Adipose tissue (tissue), 3 donors: ENCODE results near the gene CCNJL. TPM values are rescaled to one million over a fixed set of nuclear protein-coding genes. Genes with fewer than 3 reads are reported as not detected.
"Not testable (repeated sequence)": the region's sequence is repeated elsewhere in the genome, so short reads cannot be mapped to it uniquely, and the experiment has no call there.

Source experiments
- H3K27ac ChIP-seq: one replicate; pipeline ENCODE4 v1.5.1; 2013; ENCODE audit warnings: low read depth, low read length
- WGBS, 3 donors: extraction: QIAGEN DNeasy Blood & Tissue Kit; methylation state at CpG; one replicate each; pipeline ENCODE4 v1.1.7; 2013; 5-methylcytosine and 5-hydroxymethylcytosine counted together
- polyA plus RNA-seq, 3 donors: library from polyadenylated mRNA; stranded (reverse); fragments of 200-250 nt; gene quantifications; one replicate each; pipeline ENCODE4 v1.2.3, GENCODE V29; 2013
- donor health status: healthy with polysubstance abuse.
- donor health status: Bipolar disorder and iron deficiency.
- donor health status: healthy.

CCNJL gene
- polyA plus RNA-seq, 3 donors = 0.09 to 1.3 (median 0.89) TPM

DNA sequence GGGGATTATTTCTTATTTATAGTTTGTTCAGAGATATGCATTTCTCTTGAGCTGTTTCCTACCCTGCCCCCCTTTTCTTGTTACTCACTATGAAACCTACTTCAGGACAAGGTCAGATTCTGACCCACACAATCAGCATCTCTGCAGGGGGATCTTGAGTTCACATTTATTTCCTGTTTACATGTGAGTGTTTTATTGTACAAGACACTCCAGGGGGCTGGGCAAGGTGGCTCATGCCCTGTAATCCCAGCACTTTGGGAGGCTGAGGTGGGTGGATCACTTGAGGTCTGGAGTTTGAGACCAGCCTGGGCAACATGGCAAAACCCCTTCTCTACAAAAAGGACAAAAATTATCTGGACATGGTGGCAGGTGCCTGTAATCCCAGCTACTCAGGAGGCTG, 28.1 kb upstream of the CCNJL start:
- not testable (repeated sequence) for H3K27ac ChIP-seq

DNA sequence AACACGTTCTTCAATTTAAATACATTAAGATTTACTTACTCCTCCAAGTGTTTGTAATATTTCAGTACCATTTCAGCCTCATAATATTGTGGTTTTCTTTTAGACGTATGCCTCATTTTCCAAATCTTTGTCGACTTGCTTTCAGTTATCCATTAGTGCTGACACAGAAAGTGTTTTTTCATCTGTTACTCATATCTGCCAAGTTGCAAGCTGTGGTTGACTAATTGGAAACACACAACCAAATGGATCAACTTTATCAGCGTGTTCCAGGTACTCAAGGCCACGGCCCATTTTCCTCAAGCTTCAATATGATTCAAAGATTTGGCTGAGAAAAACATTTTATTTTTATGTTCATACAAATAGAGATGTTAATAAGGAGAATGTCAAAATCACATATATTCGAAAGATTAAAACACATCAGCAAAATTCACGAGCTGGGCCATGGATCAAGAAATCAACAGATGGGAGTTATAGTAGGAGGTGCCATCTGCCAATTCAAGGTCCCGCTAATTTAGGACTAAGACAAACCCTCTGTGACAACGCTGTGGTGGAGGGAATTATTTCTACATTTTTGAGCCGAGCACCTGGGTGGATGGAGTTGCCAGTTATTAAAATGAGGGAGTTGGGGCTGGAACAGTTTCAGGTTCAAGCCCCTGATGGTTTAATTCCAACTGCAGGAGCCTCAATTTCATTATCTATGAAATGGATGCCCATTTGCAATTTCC, 27.2 kb upstream of the CCNJL start:
- 52 to 85% (median 79%) methylated on average over 10 of the region's 10 CpGs for WGBS, 3 donors

DNA sequence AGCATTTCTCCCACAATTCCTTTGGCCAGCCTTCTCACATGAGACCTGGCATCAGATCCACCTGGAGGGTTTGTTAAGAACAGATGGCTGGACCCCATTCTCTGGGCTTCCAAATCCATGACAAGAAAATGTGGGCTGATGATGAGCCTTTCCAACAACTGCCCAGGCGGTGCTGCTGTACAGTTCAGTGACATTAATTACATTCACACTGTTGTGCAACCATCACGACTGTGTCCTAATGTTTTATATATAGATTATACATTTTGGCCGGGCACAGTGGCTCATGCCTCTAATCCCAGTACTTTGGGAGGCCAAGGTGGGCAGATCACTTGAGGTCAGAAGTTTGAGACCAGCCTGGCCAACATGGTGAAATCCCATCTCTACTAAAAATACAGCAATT, 22.4 kb upstream of the CCNJL start:
- not testable (repeated sequence) for H3K27ac ChIP-seq
- WGBS, 3 donors = 73 to 81% (median 76%) methylated on average over 3 of the region's 3 CpGs

More for the DNA sequence above, 27.2 kb upstream of the CCNJL start:
- no peak overlapping the region for H3K27ac ChIP-seq

DNA sequence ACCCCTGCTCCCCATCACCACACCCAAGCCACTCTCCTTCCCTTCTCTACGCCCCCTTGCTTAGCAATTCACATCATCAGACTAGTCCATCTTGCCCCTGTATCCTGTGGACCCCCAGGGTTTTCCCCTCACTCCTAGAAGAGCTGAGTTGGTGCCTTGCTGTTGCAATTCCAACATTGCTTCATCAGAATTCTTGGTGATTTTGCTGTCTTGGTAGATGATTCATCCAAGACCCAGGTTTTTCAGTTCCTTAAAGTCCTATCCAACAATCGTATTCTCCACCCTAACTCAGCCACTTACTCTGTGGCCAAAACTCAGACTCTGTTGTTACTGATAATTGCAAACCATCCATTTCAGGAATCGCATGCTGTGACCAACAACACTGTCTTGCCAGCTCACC, 21.4 kb upstream of the CCNJL start:
- no peak overlapping the region for H3K27ac ChIP-seq
- WGBS, 3 donors = 63 to 86% (median 76%) methylated on average over 3 of the region's 3 CpGs

DNA sequence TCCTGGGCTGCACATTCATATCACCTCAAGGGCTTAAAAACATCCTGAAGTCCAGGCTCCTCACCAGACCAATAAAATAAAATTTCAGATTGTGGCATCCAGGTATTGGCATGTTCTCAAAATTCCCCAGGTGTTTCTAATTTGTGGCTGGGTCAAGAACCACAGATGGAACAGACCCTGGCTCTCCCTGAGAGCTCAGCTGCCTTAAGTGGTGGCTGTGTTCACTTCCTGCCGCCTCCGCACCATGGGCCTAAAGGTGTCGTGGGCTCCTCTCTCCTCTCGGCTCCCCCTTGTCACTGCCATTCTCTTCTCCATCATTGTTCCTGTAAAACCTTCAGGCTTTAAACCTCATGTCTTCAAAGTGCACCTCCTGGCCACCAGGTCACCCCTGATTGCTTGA, 17.8 kb upstream of the CCNJL start:
- WGBS, 3 donors = 78 to 83% (median 80%) methylated on average over 4 of the region's 4 CpGs
- no peak overlapping the region for H3K27ac ChIP-seq

DNA sequence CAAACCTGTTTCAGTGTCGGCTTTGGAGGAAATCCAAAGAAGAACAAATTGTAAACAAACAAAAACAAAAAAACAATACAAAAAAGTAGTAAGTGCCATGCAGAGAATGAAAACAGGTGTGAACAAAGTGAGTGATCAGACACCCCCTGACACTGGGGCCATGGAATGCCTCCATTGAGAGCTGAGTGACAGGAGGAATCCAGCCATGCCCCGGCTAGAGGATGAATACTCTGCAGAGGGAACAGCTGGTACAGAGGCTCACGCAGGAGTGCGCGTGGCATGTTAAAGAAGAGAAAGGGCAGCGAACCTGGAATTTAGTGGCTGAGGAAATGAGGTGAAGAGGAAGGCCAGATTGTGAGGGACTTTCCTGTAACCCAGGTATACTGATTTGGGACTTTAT, 15.5 kb upstream of the CCNJL start:
- H3K27ac ChIP-seq = no peak overlapping the region
- 67 to 88% (median 83%) methylated on average over 6 of the region's 6 CpGs for whole genome bisulfite sequencing, 3 donors

DNA sequence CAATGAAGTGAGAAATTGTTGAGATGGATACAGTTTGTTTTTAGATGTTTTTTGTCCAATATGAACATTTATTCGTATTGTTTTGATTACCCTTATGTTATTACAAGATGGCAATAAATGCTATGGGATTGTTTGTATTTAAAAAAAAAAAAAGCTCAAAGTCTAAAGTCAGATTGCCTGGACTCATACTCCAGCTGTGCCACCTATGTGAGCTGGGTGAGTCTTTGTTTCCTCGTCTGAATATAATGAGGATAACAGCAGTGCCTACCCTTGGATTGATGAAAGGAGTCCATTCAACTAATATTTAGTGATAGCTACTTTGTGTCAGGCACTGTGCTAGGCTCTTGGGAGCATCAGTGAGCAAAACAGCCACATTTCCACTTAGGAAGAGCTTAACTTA, 14.6 kb upstream of the CCNJL start:
- WGBS, 3 donors = 71 to 88% (median 84%) methylated on average over 2 of the region's 2 CpGs
- H3K27ac ChIP-seq = no peak overlapping the region

DNA sequence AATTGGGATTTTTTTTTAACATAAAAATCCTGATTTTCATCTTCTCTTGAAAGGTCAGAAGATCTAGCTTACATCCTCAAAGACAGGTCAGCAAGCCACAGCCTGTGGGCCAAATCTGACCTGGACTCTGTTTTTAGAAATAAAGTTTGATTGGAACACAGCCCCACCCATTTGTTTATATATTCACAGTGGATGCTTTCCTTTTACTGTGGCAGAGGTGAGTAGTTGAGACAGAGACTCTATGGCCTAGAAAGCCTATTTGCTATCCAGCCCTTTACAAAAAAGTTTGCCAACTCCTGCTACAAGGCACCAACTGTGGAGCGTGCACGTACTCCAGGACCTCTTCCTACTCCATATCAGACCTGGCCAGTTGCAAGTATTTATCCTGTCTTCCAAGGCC, 13.4 kb upstream of the CCNJL start:
- no peak overlapping the region for H3K27ac ChIP-seq
- WGBS, 3 donors = 81 to 89% (median 88%) methylated on average over 2 of the region's 2 CpGs

DNA sequence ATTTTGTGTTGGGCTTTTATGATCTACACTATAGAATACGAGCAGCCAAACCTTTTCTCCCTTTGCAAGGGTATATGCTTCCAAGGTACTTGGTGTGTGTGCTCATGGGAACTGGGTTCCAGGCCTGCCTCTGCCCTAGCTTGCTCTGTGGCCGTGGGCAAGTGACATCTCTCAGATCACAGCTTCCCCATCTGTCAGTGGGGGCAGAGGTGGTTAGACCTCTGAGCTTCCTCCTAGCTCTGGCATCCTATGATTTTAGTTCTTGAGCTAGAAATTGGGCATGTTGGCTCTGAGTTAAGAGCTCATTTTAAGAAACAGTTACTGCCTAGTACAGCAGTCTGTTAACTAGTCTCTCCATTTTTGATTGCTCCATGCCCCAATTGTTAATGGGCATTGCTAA, 12.5 kb upstream of the CCNJL start:
- WGBS, 3 donors = 61 to 76% (median 64%) methylated on average over 2 of the region's 2 CpGs
- H3K27ac ChIP-seq = no peak overlapping the region

DNA sequence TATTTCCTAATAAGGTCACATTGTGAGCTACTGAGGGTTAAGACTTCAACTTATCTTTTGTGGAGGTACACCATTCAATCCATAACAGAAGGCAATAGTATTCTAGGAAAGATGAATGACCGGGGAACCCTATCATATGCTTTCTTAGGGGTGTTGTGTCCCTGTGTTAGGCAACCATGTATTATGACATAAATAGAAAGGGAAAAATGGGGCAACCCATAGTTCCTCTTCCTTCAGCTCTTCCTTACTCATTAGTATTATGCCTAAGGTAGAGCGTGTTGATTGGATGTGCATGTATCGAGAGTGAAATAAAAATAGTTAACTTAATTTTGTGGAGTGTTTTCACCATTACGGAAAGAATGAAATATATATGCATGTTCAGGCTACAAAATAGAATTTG, 6.0 kb upstream of the CCNJL start:
- WGBS, 3 donors = 66 to 94% (median 74%) methylated on average over 4 of the region's 4 CpGs
- H3K27ac ChIP-seq = no peak overlapping the region

DNA sequence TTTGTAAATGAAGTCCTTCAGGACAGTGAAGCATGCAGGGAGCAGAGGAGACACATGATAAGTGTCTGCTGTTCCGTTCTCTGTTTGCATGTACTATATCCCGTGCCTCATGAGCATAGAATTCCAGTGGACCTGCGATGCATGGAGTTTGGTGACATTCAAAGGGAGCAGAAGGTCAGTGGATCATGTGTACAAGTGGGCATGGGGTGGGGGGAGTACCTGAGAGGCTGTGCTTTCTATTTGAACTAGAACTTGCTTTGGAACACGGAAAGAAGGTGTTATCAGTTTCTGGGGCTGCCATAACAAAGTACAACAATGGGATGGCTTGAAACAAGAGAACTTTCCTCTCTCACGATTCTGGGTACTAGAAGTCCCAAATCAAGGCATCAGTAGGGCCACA, 5.1 kb upstream of the CCNJL start:
- H3K27ac ChIP-seq = no peak overlapping the region

DNA sequence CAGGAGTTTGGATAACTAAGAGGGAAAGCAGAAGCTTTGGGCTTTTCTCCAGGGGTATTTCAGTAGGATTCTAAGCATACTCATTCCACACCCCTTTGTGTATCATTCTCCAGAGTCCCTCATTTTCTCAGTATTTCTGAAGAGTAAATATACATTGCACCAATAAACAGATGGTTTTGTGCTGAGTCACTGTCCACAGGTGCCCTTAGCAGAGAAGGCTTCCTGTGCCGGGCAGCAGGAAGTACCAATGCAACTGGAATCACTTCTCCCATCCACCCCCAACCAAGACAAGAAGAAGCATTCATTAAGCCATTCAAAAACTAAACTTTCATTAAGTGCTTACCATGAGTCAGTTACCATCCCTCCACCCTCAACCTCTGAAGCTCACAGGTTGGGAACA, 3.6 kb upstream of the CCNJL start:
- H3K27ac ChIP-seq = no peak overlapping the region
- 14 to 33% (median 31%) methylated on average over 1 of the region's 1 CpG for WGBS, 3 donors

More for the DNA sequence above, 5.1 kb upstream of the CCNJL start:
- 64 to 81% (median 75%) methylated on average over 5 of the region's 5 CpGs for whole genome bisulfite sequencing, 3 donors

DNA sequence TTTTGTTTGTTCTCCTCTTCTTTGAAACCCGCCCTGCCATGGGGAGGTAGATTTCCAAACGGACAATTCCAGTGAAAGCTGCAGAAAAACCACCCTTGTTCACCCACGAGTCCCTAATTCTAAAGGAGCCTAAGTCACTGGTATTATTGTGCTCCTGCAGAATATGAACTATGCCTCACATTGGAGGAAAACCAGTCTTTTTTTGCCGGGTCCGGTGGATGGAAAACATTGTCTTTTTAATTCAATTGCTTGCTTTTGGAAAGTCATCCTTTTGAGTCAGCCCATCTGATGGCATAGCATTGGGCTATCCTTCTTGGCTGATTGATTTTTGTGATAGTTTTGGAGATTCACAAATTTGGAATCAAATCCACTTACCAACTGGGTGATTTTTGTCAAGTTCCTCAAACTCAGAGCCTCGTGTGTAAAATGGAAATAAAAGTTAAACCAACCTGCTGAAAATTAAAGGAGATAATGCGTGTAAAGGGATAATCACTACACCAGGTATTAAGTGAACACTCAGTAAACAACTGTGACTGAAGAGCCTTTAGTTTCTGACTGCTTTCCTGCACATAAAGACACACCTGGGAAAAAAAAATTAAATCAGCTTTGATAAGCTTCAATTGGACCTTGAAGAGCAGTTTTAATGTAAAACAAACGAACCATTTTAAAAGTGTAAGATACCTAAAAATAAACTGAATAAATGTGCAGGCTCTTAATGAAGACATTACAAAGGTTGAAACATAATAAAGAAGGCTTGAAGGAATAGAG, 780 bp upstream of the CCNJL start:
- WGBS, 3 donors = 20 to 29% (median 27%) methylated on average over 8 of the region's 8 CpGs
- no peak overlapping the region for H3K27ac ChIP-seq

DNA sequence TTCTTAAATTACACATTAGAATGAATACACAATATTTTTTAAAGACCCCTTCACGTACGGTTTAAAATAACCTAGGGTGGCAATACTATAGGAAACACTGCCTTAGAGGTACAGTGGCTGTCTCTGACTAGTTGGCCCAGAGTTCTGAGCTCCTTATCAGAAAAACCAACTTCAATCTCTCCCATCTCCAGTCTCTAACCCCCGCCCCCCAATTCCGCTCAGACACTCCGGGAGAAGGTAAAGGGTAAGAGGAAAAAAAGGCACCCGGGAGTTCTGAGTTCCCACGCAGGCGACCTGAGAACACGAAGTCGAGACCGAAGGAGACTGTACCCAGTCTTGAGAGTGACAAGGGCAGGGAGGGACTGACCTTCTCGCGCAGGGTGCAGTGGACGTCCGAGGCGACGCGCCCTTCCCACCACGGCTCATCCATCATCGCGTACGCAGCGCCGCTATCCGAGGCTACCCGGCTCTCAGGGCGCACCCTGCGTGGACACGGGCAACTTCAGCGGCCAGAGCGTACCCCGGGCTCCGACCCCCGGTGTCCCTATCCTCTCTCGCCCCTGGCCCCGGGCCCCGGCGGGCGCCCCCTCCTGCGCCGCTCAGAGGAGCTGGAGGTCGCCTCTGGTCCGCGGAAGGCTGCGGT, 752 bp downstream of the CCNJL start:
- 5% methylated on average over 39 to 45 of the region's 45 CpGs for WGBS, 3 donors
- H3K27ac ChIP-seq = no peak overlapping the region

DNA sequence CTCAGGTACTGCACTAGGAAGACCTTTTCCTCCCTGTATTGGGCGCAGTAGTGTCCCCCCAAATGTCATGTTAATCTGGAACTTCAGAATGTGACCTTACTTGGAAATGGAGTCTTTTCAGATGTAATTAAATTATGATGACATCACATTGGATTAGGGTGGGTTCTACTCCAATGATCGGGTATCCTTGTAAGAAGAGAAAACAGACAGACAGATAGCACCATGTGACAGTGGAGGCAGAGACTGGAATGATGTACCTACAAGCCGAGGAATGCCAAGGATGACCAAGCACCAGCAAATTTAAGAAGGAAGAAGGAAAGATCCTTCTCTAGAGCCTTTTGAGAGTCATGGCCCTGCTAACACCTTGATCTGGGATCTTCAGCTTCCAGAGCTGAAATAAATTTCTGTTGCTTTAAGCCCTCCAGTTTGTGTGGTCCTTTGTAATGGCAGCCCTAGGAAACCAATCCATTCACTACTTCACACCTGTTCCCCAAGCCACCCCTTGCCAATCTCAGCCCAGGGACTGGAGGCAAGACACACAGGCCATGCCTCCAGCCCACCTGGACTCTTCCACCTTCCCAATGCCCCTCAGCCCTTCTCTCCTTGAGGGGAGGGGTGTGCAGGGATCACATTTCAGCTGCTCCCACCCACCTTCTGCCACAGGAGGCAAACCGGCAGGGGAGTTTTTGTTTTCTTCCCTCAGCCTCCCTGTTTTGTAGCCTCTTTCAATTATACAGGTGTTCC, 1.6 kb downstream of the CCNJL start:
- WGBS, 3 donors = 91 to 97% (median 97%) methylated on average over 4 of the region's 4 CpGs

DNA sequence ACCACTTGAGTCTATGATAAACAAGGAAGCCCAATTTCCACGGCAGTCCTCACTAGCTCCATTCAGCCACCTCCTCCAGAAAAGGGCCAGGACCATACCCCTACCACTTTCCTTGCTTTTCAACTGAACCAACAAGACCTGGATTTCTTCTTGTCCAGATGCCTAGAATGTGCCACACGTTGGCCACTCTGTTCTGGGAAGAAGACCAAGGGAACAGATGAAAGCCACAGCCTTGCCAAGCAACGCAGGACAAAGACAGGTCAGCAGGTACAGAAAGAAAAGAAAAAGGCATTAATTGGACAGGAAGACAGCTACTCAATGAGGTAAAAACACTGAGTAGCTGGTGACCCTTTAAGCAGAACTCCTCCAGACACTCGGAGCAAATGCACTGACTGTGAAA, 2.2 kb downstream of the CCNJL start:
- 69 to 93% (median 91%) methylated on average over 4 of the region's 4 CpGs for WGBS, 3 donors
- no peak overlapping the region for H3K27ac ChIP-seq

More for the DNA sequence above, 1.6 kb downstream of the CCNJL start:
- H3K27ac ChIP-seq = no peak overlapping the region

DNA sequence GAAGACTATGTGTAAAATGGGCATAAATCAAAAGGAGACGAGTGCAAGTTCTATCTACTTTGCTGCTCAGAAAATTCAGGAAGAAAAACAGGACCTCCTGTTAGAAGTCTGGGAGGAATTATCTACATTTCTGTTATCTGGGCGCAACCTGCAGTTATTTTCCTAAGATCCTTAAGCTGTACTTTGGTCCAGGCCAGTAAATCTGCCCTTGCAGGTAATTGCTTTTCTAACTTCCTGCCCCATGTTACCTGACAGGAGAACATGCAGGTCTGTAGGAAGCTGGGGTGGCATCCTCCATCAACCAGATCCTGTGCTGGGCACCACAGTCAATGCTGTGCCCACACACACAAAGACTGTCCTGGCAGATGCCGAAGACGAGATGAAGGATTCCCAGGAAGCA, 5.7 kb downstream of the CCNJL start:
- WGBS, 3 donors = 83 to 91% (median 89%) methylated on average over 4 of the region's 4 CpGs
- H3K27ac ChIP-seq = no peak overlapping the region

DNA sequence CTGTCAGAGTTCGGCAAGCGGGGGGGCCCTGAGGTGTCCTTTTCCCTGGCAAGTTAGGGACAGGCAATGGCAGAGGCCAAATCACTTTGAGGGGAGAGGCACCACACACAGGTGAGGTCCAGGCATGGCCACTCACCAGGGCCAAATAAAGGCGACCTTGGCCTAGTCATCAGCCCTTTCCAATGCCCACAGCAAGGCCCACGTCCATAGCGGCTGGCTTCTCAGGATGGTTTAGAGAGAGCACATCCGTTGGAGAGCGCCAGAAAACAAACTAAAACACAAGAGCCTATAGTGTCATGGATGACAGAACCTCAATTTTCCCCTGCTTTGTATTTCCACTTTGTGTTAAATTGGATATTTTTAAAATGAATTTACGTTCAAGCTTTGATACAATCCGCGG, 7.0 kb downstream of the CCNJL start:
- 92 to 96% (median 94%) methylated on average over 10 of the region's 10 CpGs for WGBS, 3 donors
- no peak overlapping the region for H3K27ac ChIP-seq

DNA sequence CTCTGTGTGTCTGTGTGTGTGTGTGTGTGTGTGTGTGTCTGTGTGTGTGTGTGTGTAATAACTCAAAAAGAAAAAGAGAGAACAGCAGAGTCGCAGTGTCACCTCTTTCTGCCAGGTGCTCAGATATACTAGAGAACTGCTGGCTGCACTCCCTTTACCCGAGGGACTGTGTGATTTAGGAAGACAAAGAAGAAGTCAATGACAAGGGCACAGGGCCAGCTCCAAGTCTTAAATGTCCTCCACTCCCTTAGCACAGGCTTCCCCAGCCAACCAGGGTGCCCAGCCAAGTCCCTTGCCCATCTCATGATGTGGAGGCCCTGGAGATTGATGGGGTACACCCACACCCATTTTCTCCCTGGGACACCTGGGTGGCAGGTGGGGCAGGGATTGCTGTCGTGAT, 8.7 kb downstream of the CCNJL start:
- 53 to 80% (median 76%) methylated on average over 3 of the region's 3 CpGs for WGBS, 3 donors

More for the DNA sequence above, 8.7 kb downstream of the CCNJL start:
- no peak overlapping the region for H3K27ac ChIP-seq
